ENCODE measurements around the gene ULBP2.
"Not testable (repeated sequence)": the region's sequence is repeated elsewhere in the genome, so short reads cannot be mapped to it uniquely, and the experiment has no call there.

Gene ULBP2

DNA sequence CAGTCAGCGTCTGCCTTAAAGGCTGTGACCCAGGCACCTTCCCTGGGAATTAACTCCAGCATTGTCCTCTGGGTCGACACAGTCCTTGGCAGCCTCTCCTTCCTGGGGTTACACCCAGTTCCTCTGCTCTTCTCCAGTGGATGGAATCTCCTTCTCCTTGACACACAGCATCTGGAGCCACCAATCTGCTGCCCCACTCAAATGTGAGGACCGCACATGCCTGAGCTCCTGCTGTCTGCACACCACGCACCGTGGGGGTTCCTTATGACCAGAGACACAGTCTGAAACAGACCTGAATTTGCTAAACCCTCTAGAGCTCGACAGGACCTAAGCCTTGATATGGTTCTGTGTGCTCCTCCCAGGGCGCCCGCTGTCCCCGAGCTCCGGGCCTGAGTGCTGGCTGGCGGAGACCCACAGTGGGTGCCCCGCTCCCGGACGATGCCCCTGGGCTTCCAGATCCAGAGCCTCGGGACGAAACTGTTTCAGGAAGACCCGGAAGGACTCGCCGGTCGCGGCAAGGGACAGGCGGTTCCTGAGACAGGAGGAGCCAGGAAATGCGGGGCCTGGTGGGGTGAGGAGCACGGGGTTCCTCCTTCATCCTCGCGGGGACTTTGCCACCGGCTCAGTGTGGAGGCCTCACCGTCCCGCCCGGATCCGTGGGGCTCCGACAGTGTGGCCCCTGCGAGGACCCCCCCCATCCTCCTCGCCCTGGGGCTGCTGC, 16.4 kb upstream of the ULBP2 start:
- H3K4me3 ChIP-seq (ENCODE audit: low read length) = peak overlapping the region; percentile 62
- DNase-seq (ENCODE audit: low read depth) = no peak
- TF ChIP-seq, protein P1, sequence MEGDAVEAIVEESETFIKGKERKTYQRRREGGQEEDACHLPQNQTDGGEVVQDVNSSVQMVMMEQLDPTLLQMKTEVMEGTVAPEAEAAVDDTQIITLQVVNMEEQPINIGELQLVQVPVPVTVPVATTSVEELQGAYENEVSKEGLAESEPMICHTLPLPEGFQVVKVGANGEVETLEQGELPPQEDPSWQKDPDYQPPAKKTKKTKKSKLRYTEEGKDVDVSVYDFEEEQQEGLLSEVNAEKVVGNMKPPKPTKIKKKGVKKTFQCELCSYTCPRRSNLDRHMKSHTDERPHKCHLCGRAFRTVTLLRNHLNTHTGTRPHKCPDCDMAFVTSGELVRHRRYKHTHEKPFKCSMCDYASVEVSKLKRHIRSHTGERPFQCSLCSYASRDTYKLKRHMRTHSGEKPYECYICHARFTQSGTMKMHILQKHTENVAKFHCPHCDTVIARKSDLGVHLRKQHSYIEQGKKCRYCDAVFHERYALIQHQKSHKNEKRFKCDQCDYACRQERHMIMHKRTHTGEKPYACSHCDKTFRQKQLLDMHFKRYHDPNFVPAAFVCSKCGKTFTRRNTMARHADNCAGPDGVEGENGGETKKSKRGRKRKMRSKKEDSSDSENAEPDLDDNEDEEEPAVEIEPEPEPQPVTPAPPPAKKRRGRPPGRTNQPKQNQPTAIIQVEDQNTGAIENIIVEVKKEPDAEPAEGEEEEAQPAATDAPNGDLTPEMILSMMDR (conservative IDR thresholded peaks at IDR 0.05; ENCODE audit: low read depth, low read length) = no peak

DNA sequence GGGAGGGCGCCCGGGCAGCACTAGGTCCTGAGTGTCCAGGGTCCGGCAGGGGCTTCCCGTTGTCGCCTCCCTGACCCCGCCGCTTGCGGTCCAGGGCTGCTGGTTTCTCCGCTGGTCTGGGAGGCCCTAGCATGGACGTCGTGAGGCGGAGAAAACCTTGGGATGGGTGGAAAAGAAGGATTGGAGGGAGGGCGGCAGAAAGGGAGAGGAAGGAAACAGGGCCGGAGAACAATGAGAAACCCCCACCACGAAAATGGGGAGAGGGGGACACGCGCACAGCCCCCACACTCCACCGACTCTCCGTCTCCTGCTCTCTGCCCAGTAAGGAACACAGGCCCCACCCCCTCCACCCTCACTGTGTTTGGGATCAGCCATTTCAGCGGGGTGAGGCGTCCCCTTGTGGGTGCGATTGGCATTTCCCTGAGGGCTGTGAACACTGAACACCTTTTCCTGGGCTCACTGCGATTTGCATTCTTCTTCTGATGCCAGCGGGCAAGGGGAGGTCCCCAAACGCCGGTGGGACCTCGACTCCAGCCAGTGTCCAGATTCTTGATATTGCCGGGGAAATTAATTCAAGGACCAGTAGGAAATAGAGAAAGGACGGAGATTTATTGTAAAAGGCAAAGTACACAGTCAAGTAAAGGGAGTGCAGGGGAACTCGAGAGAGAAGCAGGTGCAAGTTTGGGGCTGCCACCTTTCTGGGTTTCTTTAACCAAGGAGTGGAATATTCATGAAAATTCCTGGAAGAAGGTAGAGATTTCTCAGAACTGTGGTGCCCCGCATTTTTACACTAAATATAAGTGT, 15.6 kb upstream of the ULBP2 start:
- TF ChIP-seq, protein P1 (conservative IDR thresholded peaks at IDR 0.05; ENCODE audit: low read depth, low read length) = peak; percentile 93
- H3K4me3 ChIP-seq (ENCODE audit: low read length) = peak overlapping the region; percentile 62
- peak; percentile 18 for DNase-seq (ENCODE audit: low read depth)

DNA sequence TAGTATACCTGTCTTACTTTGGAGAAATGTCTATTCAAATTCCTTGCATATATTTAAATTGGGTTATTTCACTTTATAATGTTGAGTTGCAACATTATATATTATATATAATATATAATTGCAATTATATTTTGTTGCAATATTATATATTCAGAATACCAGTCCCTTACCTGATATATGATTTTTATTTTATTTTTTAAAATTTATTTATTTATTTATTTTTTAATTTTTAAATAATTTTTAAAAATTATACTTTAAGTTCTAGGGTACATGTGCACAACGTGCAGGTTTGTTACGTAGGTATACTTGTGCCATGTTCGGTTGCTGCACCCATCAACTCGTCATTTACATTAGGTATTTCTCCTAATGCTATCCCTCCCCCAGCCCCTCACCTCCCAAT, 14.8 kb upstream of the ULBP2 start:
- DNase-seq (ENCODE audit: low read depth); H3K4me3 ChIP-seq (ENCODE audit: low read length): not testable (repeated sequence)

DNA sequence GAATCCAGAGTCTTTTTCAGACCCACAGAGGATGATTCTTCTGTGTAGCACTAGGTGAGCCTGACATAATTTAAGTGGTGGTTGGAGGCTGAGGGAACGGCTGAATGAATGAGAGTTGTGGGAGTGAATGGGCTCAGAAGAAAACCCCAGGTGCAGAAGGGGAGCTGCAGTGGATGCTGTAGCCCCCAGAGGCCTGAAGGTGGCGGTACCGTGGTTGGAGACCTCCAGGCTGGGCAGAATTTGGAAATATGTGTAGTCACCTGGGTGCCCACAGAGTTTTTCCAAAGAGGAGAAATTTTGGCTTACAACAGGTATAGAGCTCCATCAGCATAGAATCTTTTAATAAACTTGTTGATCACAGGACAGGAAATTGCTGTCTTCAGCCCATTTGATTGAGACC, 12.4 kb upstream of the ULBP2 start:
- no peak overlapping the region for H3K4me3 ChIP-seq (ENCODE audit: low read length)
- TF ChIP-seq, protein P1 (conservative IDR thresholded peaks at IDR 0.05; ENCODE audit: low read depth, low read length) = peak; percentile 77
- DNase-seq (ENCODE audit: low read depth) = no peak

DNA sequence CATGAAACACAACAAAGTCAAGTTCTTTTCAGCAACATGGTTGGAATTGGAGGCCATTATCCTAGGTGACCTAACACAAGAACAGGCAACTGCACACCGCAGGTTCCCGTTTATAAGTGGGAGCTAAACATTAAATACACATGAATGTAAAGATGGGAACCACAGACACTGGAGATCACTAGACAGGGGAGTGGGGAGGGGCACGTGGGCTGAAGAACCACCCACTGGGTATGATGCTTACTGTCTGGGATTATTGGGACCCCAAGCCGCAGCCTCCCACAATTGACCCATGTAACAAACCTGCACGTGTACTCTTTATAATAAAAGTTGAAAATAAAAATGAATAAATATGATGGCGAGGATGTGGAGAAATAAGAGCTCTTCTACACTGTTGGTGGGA, 10.3 kb upstream of the ULBP2 start:
- H3K4me3 ChIP-seq (ENCODE audit: low read length) = no peak overlapping the region
- no peak for DNase-seq (ENCODE audit: low read depth)
- TF ChIP-seq, protein P1 (conservative IDR thresholded peaks at IDR 0.05; ENCODE audit: low read depth, low read length) = no peak

DNA sequence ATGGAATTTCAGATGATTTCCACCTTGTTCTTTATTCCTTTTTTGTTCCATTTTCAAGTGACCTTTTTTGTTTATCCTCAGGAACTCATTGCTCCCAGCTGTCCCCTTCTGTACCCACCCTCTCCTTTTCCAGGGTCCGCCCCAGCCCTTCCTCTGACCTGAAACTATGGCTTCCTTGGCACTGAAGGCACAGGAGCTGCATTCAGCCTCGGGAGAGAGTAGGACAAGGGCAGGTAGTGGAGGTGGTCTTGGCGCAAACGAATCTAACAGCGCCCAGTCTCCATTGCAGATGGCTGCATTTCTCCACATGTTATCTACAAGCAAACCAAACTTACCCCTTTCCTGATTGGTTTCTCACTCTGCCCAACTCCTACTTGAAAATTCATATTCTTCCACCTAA, 8.8 kb upstream of the ULBP2 start:
- DNase-seq (ENCODE audit: low read depth) = no peak
- no peak overlapping the region for H3K4me3 ChIP-seq (ENCODE audit: low read length)
- TF ChIP-seq, protein P1 (conservative IDR thresholded peaks at IDR 0.05; ENCODE audit: low read depth, low read length) = no peak

DNA sequence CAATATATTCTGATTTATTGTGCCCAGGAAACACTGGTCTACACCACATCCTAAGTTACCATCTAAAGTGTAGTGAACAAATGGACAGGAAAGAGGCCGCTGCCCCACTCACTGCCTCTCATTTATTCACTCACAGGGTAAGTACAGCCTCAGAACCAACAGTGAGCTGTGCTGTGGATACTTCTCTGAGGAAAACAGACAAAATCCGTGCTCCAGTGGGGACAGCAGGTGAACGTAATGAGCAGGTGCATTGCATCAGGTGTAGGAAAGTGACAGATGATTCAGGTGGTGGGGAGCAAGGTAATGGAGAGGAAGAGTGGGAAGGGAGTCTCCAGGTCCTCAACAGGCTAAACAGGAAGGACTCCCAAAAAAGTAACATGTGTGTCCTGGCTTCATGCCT, 8.4 kb upstream of the ULBP2 start:
- DNase-seq (ENCODE audit: low read depth) = no peak
- H3K4me3 ChIP-seq (ENCODE audit: low read length) = no peak overlapping the region
- TF ChIP-seq, protein P1 (conservative IDR thresholded peaks at IDR 0.05; ENCODE audit: low read depth, low read length) = no peak

Measured in retinal pigment epithelial cell (primary cell).